Coronary artery (tissue), 2 donors: ENCODE results near the gene MRPL58.

Experiments
- DNase-seq: peaks from one replicate; pipeline ENCODE4 v3.0.0-alpha.2; 2017; ENCODE audit warnings: low spot score
- H3K27ac ChIP-seq, 2 donors: fragments of 200-600 bp; sonication (generic); one replicate each; pipeline ENCODE4 v1.5.1; 2016 to 2019
- H3K4me3 ChIP-seq: fragments of 200-600 bp; sonication (generic); 2 replicates; pipeline ENCODE4 v1.5.1; 2016; ENCODE audit warnings: mild to moderate bottlenecking, moderate library complexity
- CTCF ChIP-seq: fragments of 200-600 bp; sonication (generic); IDR thresholded peaks from one replicate; pipeline ENCODE4 v1.5.1; 2019; ENCODE audit warnings: antibody characterized with exemption

Gene MRPL58

GRCh38 chr17:74987909-74988711 is 24.4 kb upstream of the MRPL58 start:
- TF ChIP-seq CTCF = peak; percentile 38
- DNase-seq = peak; percentile 91
- Histone ChIP-seq H3K27ac (peak overlapping the region; percentile 93 to 98), H3K4me3 (peak overlapping the region; percentile 96)

DNA sequence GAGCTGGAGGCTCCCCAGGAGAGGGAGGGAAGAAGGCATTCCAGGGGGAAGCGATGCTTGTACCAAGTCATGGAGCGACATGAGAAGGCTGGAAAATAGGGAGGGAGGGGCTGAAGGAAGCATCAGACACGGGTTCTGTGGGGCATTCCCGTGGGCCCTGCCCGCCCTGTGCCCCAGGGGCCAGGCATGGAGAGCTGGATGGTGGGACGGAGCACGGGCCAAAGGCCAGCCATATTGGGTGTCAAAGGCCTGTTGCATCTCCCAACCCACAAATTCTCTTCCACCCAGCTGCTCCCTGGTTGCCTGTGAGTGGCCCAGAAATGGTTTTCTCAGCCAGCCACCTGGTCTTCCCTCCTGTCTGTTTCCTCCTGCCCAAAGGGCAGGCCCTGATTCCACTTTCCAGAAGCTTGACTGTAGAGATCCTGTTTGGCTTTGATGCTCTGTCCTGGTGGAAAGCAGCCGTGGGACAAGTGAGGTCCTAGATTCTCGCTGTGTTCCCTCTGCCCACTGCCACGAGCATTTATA is 21.8 kb upstream of the MRPL58 start:
- H3K27ac ChIP-seq = no peak overlapping the region
- no peak for TF ChIP-seq CTCF
- DNase-seq = no peak
- H3K4me3 ChIP-seq = no peak overlapping the region

- DNase-seq = no peak
- Histone ChIP-seq H3K4me3 (no peak overlapping the region), H3K27ac (no peak overlapping the region)
- no peak for TF ChIP-seq CTCF
Observed at GRCh38 chr17:74992223-74992622, 20.2 kb upstream of the MRPL58 start.

GRCh38 chr17:74994440-74994839 is 18.0 kb upstream of the MRPL58 start:
- TF ChIP-seq CTCF = no peak
- Histone ChIP-seq H3K27ac (no peak overlapping the region), H3K4me3 (no peak overlapping the region)
- no peak for DNase-seq

- no peak for TF ChIP-seq CTCF
- no peak for DNase-seq
- Histone ChIP-seq H3K4me3 (no peak overlapping the region), H3K27ac (no peak overlapping the region)
Observed at GRCh38 chr17:74995847-74996246, 16.6 kb upstream of the MRPL58 start.

DNA sequence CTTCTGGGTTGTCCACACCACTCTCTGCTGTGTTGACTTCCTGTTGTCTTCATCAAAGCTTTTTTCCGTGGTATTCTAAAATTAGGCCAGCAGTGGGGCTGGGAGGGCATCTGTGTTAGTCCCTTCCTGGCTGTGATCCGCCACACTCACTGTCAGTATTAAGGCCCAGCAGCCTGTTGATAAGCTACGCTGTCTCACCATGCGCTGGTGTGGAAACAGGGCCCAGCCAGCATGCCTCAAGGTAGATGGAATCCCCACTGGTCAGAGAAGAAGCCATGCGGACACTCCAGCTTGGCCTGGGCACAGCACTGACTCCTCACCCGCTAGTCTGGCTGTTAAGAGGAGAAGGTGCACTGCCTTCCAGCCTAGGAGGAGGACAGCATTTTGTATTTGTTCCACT is 13.7 kb upstream of the MRPL58 start:
- Histone ChIP-seq H3K27ac (no peak overlapping the region), H3K4me3 (no peak overlapping the region)
- DNase-seq = no peak
- TF ChIP-seq CTCF = no peak

GRCh38 chr17:74999523-74999922 is 12.9 kb upstream of the MRPL58 start:
- no peak for DNase-seq
- Histone ChIP-seq H3K27ac (no peak overlapping the region), H3K4me3 (no peak overlapping the region)
- no peak for TF ChIP-seq CTCF
